SK-N-MC (cell line): Measurements from ENCODE around the gene BTNL3.
"Not testable (repeated sequence)": the region's sequence is repeated elsewhere in the genome, so short reads cannot be mapped to it uniquely, and the experiment has no call there.

Experiments used
- DNase-seq: peaks from one replicate; pipeline ENCODE4 v3.0.0-alpha.2; 2011; ENCODE audit warnings: low read depth, low spot score
- H3K27ac ChIP-seq: fragments of 200-600 bp; sonication (generic); 2 replicates; pipeline ENCODE4 v1.5.1; 2016; ENCODE audit warnings: mixed run types
- H3K36me3 ChIP-seq: fragments of 200-600 bp; sonication (generic); 2 replicates; pipeline ENCODE4 v1.6.1; 2017; ENCODE audit warnings: antibody characterized with exemption, low read length, mixed read lengths; ENCODE audit not compliant: insufficient read depth
- H3K4me3 ChIP-seq: fragments of 200-600 bp; sonication (generic); 2 replicates; pipeline ENCODE4 v1.5.1; 2016
- H3K9ac ChIP-seq: fragments of 200-600 bp; sonication (generic); 2 replicates; pipeline ENCODE4 v1.8.0; 2017; ENCODE audit warnings: mixed run types, mixed read lengths; ENCODE audit not compliant: insufficient read length
- H3K9me3 ChIP-seq: fragments of 200-600 bp; sonication (generic); 2 replicates; pipeline ENCODE4 v1.6.1; 2017; ENCODE audit warnings: low read depth, mild to moderate bottlenecking, antibody characterized with exemption, low read length, moderate library complexity, mixed read lengths
- EZH2 ChIP-seq: fragments of 200-600 bp; sonication (generic); IDR thresholded peaks from one replicate; pipeline ENCODE4 v1.6.1; 2017; ENCODE audit warnings: antibody characterized with exemption
- FOXP2 ChIP-seq: optimal IDR thresholded peaks from 2 replicates; pipeline ENCODE3; 2011; ENCODE audit warnings: mild to moderate bottlenecking, moderate library complexity; ENCODE audit not compliant: insufficient read depth; ENCODE audit errors: extremely low read length, control extremely low read depth
- POLR2AphosphoS5 ChIP-seq: IDR thresholded peaks from 2 replicates; pipeline ENCODE4 v1.6.1; 2012; ENCODE audit warnings: mild to moderate bottlenecking, low read depth, low read length, borderline replicate concordance

Gene BTNL3

GRCh38 chr5:181008136-181008535 is 19.5 kb downstream of the BTNL3 start:
- no peak for DNase-seq
- H3K27ac ChIP-seq = no peak overlapping the region
- TF ChIP-seq EZH2 (no peak), FOXP2 (no peak), POLR2AphosphoS5 (no peak)
- H3K4me3 ChIP-seq = no peak overlapping the region
- H3K9me3 ChIP-seq = no peaks in the 10 kb centered on the region
- no peaks in the 10 kb centered on the region for H3K36me3 ChIP-seq
- no peak overlapping the region for H3K9ac ChIP-seq

GRCh38 chr5:181010018-181010417 is 21.4 kb downstream of the BTNL3 start:
- H3K27ac ChIP-seq, H3K9ac ChIP-seq, H3K36me3 ChIP-seq, DNase-seq, H3K4me3 ChIP-seq, H3K9me3 ChIP-seq: not testable (repeated sequence)

- H3K4me3 ChIP-seq, H3K36me3 ChIP-seq, H3K27ac ChIP-seq, H3K9ac ChIP-seq, H3K9me3 ChIP-seq, DNase-seq: not testable (repeated sequence)
These were observed 26.0 kb downstream of the BTNL3 start for GRCh38 chr5:181014654-181015053.

GRCh38 chr5:181017448-181017847 is 28.8 kb downstream of the BTNL3 start:
- DNase-seq, H3K36me3 ChIP-seq, H3K4me3 ChIP-seq, H3K9ac ChIP-seq, H3K9me3 ChIP-seq, H3K27ac ChIP-seq: not testable (repeated sequence)

GRCh38 chr5:181020688-181021087 is 32.0 kb downstream of the BTNL3 start:
- no peak for TF ChIP-seq FOXP2
- no peak for TF ChIP-seq EZH2
- no peak for TF ChIP-seq POLR2AphosphoS5
- no peak for DNase-seq
- no peak overlapping the region for H3K27ac ChIP-seq
- H3K36me3 ChIP-seq = no peaks in the 10 kb centered on the region
- no peak overlapping the region for H3K4me3 ChIP-seq
- no peak overlapping the region for H3K9ac ChIP-seq
- peaks cover 4% of the 10 kb centered on the region; the same call in 1 of the 2 replicates for H3K9me3 ChIP-seq

DNA sequence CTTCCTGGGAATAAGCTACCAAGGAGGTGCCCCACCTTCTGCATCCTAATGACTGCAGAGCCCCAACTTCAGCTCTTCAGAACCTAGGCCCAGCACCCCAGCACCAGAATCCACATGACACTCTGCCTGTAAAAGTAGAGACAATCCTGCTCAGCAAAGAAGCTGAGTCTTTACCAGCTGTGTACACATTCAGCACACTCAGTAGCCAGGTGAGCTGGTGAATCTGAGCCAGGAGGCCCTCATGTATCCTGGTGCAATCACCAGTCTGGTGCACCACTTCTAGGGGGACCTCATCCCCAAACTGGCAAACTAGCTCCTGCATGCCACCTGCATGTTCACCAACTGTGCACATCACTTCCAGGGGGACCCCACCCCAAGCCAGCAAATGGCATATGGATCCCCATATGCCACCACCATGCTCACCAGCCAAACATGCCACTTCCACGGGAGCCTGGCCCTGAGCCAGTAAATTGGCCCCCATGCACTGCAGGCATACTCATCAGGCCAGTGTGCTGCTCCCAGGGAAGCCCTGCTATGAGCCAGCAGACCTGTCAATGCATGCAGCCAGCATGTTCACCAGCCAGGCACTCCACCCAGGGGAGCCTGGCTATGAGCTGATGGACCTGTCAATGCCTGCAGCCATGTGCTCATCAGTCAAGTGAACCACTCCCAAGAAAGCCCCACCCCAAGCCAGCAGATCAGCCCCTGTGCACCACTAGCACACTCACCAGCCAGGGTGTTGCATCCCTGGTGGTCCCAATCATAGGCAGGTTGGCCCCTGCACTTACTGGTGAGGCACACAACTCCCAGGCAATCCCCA is 35.8 kb downstream of the BTNL3 start:
- TF ChIP-seq EZH2 = no peak
- H3K4me3 ChIP-seq = no peak overlapping the region
- H3K9ac ChIP-seq = no peak overlapping the region
- H3K9me3 ChIP-seq = peaks cover 4% of the 10 kb centered on the region; the same call in 1 of the 2 replicates
- no peaks in the 10 kb centered on the region for H3K36me3 ChIP-seq
- DNase-seq = no peak
- no peak overlapping the region for H3K27ac ChIP-seq

DNA sequence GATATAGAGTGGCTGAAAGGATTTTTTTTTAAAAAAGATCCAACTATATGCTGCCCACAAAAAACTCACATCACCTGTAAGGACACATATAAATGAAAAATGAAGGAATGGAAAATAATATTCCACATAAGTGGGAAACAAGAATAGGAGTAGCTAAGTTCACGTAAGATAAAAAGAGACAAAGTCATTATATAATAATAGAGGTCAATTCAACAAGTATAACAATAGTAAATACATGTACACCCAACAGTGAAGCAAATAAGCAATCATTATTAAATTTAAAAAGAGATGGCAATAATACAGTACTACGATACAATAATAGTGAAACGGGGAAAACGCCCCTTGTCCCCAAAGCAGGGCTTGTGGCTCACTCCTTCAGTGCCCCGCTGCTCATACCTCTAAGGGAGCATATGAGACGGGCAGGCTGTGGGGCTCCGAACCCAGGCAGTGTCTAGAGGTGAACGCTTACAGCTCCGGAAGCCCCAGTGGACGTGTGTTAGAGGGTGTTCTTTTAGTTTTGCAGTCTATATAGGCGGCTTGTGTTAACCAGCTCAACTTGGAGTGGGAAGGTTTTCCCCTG is 38.9 kb downstream of the BTNL3 start:
- TF ChIP-seq EZH2 (no peak), FOXP2 (no peak)
- Histone ChIP-seq H3K4me3 (no peak overlapping the region), H3K9me3 (peaks cover 2% of the 10 kb centered on the region; the same call in 1 of the 2 replicates), H3K36me3 (no peaks in the 10 kb centered on the region), H3K9ac (no peak overlapping the region), H3K27ac (no peak overlapping the region)
- DNase-seq = no peak

DNA sequence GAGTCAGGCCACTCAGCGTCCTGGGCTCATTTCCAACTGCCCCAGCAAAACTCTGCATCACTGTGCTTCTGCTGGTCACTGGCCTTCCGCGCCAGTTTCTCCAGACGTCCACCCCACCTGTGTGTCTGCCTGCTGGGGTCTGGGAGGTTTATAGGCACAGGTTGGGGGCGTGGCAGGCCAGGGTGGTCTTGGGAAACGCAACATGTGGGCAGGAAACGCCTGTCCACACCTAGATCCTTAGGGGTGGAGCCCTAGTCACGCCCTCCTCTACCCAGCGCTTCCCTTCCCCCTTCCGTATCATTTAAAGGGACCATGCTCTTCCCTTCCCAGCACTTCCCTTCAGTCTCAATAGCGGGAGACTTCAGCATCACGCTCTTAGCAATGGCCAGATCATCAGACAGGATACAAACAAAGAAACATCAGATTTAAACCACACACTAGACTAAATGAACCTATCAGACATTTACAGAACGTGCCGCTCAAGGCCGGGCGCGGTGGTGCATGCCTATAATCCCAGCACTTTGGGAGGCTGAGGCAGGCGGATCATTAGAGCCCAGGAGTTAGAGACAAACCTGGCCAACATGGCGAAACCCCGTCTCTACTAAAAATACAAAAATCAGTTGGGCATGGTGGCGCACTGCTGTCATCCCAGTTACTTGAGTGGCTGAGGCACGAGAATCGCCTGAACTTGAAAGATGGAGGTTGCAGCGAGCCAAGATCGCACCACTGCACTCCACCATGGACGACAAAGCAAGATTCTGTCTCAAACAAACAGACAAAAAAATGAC is 39.6 kb downstream of the BTNL3 start:
- H3K9ac ChIP-seq = no peak overlapping the region

DNA sequence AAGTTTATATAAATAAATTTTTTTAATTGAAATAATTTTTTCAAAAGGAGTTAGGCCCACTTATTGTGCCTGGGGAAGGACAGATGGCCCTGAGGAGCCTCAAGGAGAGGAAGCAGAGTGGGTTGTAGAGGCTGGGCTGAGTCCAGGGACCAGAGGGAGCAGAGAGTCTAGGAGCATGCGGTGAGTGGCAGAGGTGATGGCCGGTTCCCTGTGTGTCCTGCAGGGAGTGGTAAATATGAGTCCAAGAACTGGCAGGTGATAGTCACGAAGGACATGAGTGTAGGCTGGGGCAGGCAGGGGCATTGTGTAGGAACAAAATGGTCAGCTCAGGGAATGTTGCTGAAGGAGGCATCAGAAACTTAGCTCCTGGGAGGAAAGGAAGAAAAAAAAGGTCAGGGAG is 43.1 kb downstream of the BTNL3 start:
- Histone ChIP-seq H3K9ac (no peak overlapping the region), H3K4me3 (no peak overlapping the region), H3K9me3 (no peaks in the 10 kb centered on the region), H3K27ac (no peak overlapping the region), H3K36me3 (no peaks in the 10 kb centered on the region)
- no peak for TF ChIP-seq FOXP2
- TF ChIP-seq EZH2 = no peak
- TF ChIP-seq POLR2AphosphoS5 = no peak
- no peak for DNase-seq

More for the DNA sequence above, 39.6 kb downstream of the BTNL3 start:
- no peaks in the 10 kb centered on the region for H3K36me3 ChIP-seq
- H3K27ac ChIP-seq = no peak overlapping the region
- no peak for DNase-seq
- no peaks in the 10 kb centered on the region for H3K9me3 ChIP-seq
- no peak overlapping the region for H3K4me3 ChIP-seq
- TF ChIP-seq POLR2AphosphoS5 (no peak), FOXP2 (no peak), EZH2 (no peak)
